ENCODE results near the gene NBPF1.
"Not testable (repeated sequence)": the region's sequence is repeated elsewhere in the genome, so short reads cannot be mapped to it uniquely, and the experiment has no call there.

DNA sequence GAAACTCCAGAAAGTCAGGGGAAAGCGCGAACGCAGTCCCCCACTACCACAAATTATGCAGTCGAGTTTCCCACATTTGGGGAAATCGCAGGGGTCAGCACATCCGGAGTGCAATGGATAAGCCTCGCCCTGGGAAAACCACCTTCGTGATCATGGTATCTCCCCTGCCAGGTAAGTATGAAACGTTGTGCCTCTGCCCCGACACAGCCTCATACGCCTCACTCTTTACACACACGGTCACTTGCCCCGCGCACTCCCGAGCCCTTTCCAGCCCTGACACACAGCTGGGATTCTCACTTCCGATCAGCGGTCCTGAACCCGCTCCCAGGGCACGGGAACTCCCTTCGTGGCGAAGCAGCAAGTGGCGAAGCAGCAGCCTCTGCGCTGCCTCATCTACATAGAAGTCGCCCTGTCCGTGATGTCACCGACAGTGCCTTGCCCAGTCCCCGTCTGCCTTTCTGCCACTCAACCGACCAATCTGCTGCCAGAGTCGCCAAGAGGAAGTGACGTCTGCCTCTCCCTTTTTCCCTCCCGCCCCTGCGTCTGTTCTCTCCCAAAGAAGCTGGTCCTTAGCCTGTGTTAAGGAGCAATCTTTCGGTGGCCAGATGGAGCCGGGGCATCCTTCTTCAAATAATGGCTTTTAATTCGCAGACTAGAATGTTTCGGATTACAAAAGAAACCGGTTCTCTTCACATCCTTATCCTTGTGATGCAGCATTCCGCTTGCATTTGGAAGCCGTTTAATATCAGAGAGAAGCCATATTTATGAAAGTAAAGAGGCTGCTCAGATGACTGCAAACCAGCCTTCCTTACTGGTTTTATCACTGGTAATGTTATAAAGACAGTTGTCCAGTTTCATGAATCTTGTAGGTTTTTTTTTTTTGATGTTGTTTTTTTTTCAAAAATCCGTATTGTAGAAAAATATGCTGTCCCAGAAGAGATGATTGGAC lies 99.0 kb downstream of the NBPF1 start, which contains the start of gene RNU1-1:
- not testable (repeated sequence) for TF ChIP-seq POLR2A (IDR thresholded peaks at IDR 0.05)
- TF ChIP-seq, protein P1, sequence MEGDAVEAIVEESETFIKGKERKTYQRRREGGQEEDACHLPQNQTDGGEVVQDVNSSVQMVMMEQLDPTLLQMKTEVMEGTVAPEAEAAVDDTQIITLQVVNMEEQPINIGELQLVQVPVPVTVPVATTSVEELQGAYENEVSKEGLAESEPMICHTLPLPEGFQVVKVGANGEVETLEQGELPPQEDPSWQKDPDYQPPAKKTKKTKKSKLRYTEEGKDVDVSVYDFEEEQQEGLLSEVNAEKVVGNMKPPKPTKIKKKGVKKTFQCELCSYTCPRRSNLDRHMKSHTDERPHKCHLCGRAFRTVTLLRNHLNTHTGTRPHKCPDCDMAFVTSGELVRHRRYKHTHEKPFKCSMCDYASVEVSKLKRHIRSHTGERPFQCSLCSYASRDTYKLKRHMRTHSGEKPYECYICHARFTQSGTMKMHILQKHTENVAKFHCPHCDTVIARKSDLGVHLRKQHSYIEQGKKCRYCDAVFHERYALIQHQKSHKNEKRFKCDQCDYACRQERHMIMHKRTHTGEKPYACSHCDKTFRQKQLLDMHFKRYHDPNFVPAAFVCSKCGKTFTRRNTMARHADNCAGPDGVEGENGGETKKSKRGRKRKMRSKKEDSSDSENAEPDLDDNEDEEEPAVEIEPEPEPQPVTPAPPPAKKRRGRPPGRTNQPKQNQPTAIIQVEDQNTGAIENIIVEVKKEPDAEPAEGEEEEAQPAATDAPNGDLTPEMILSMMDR (IDR thresholded peaks at IDR 0.05 in 8 of 11, conservative IDR thresholded peaks at IDR 0.05 in 3 of 11): not testable (repeated sequence)

Data from spleen (tissue), 7 donors.